OCI-LY7 (cell line): ENCODE data around the gene WNT9B. TPM values are rescaled to one million over a fixed set of nuclear protein-coding genes. Genes with fewer than 3 reads are reported as not detected.

Source experiments
- BruUV-seq: library from RNA; stranded (reverse); fragments of 400-500 nt; replicated peaks from 2 replicates; lab custom pipeline; 2021; lab: Mats Ljungman, UMichigan
- CTCF ChIA-PET: fragments of 300-600 bp; sonication (Branson Sonifier 250); formaldehyde crosslinking; loops from one replicate; lab custom pipeline; 2022; ENCODE audit warnings: antibody characterized with exemption; ENCODE audit not compliant: unreplicated experiment; lab: Charles Lee
- POLR2A ChIA-PET: fragments of 300-600 bp; sonication (Branson Sonifier 250); formaldehyde crosslinking; loops from one replicate; lab custom pipeline; 2022; ENCODE audit warnings: antibody characterized with exemption; lab: Charles Lee
- DNase-seq: peaks from one replicate; pipeline ENCODE4 v3.0.0-alpha.2; 2015; ENCODE audit warnings: low spot score
- H2AFZ ChIP-seq: fragments of 200-600 bp; sonication (generic), shearing (Covaris generic); 2 replicates; pipeline ENCODE4 v1.6.1; 2014; ENCODE audit warnings: mild to moderate bottlenecking, antibody characterized with exemption, low read length, moderate library complexity
- H3K27ac ChIP-seq: fragments of 200-600 bp; sonication (generic); 2 replicates; pipeline ENCODE4 v1.5.1; 2014; ENCODE audit warnings: mixed run types, low read depth, mild to moderate bottlenecking, moderate library complexity, low read length, inconsistent platforms; ENCODE audit not compliant: poor library complexity, severe bottlenecking
- H3K36me3 ChIP-seq: fragments of 200-600 bp; sonication (generic); 2 replicates; pipeline ENCODE4 v1.6.1; 2014; ENCODE audit warnings: mild to moderate bottlenecking, antibody characterized with exemption, low read length, moderate library complexity, mixed read lengths; ENCODE audit not compliant: insufficient read depth
- H3K4me1 ChIP-seq: fragments of 200-600 bp; sonication (generic); 2 replicates; pipeline ENCODE4 v1.5.1; 2014; ENCODE audit warnings: mild to moderate bottlenecking, low read length; ENCODE audit not compliant: insufficient read depth, poor library complexity, severe bottlenecking
- H3K4me2 ChIP-seq: fragments of 200-600 bp; sonication (generic); 2 replicates; pipeline ENCODE4 v1.6.1; 2014; ENCODE audit warnings: mild to moderate bottlenecking, low read length
- H3K4me3 ChIP-seq: fragments of 200-600 bp; sonication (generic); 2 replicates; pipeline ENCODE4 v1.5.1; 2014; ENCODE audit warnings: mild to moderate bottlenecking, low read depth, low read length; ENCODE audit not compliant: poor library complexity, severe bottlenecking
- H3K79me2 ChIP-seq: fragments of 200-600 bp; sonication (generic); 2 replicates; pipeline ENCODE4 v1.6.1; 2016; ENCODE audit warnings: low read depth, mild to moderate bottlenecking, low read length, moderate library complexity, mixed read lengths; ENCODE audit not compliant: insufficient read depth
- H3K9me2 ChIP-seq: fragments of 200-600 bp; sonication (generic); 2 replicates; pipeline ENCODE4 v1.6.1; 2016; ENCODE audit warnings: mild to moderate bottlenecking, low read length, mixed read lengths; ENCODE audit not compliant: insufficient read depth
- H3K9me3 ChIP-seq: fragments of 200-600 bp; sonication (generic); 2 replicates; pipeline ENCODE4 v1.6.1; 2014; ENCODE audit warnings: mild to moderate bottlenecking, mixed run types, low read length, mixed read lengths
- H4K20me1 ChIP-seq: fragments of 200-600 bp; sonication (generic); 2 replicates; pipeline ENCODE4 v1.6.1; 2014; ENCODE audit warnings: mild to moderate bottlenecking, antibody characterized with exemption, low read length, moderate library complexity, mixed read lengths; ENCODE audit not compliant: insufficient read depth
- CTCF ChIP-seq: fragments of 200-600 bp; sonication (generic); conservative IDR thresholded peaks from 2 replicates; pipeline ENCODE4 v1.5.1; 2014; ENCODE audit warnings: mild to moderate bottlenecking, antibody characterized with exemption, low read length, moderate library complexity, mixed read lengths
- EZH2phosphoT487 ChIP-seq: fragments of 200-600 bp; sonication (generic); IDR thresholded peaks from 2 replicates; pipeline ENCODE4 v1.6.1; 2018; ENCODE audit warnings: low read depth, borderline replicate concordance, mild to moderate bottlenecking, mixed run types, antibody characterized with exemption, low read length, moderate library complexity, mixed read lengths
- intact Hi-C: fragments of 100-400 bp; cut with micrococcal nuclease; formaldehyde crosslinking; loops from one replicate; pipeline ENCODE4 v1.10.0; 2022; ENCODE audit not compliant: unreplicated experiment
- total RNA-seq, 2 experiments: library from RNA; depleted of rRNA in 1 of 2; stranded (reverse); fragments of >200 nt in 1 of 2; shearing (Covaris generic) in 1 of 2; gene quantifications; 2 replicates each; pipeline ENCODE4 v1.2.3, GENCODE V29; 2014 to 2022

WNT9B gene
- total RNA-seq, 2 experiments from 2014 or later: not detected

DNA sequence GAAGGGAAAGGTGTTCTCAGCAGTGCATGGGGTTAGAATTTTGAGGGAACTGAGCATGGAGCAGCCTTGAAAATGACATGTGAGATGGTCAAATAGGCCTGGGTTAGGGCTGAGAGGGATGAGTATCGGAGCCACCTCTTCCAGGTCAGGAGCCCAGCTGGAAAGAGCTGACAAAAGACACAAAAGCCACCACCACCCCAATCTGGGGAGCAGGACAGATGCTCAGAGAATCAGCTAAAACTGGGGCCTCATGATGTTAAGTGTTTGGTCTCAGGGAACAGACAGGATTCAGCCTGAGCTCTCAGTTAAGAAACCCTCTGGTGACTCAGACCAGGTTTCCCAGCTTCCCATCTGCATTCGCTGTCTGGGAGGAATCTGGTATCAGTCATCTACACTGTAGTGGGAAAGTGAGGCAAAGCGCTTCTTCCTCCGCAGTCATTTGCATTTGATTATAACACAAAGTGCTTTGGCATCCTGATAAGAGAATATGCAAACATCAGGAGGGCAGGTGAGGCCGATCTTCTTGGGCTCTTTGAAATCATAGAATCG, 2.6 kb downstream of the WNT9B start:
- CTCF ChIA-PET: no interaction called here
- intact Hi-C loops: no loop called here
- no peaks in the 10 kb centered on the region for H3K4me1 ChIP-seq

GRCh38 chr17:46854515-46854914, 3.1 kb downstream of the WNT9B start:
- Histone ChIP-seq H4K20me1 (no peaks in the 10 kb centered on the region), H3K4me3 (no peak overlapping the region), H3K79me2 (no peaks in the 10 kb centered on the region), H3K9me3 (no peaks in the 10 kb centered on the region), H3K4me2 (no peak overlapping the region), H3K4me1 (no peaks in the 10 kb centered on the region), H3K9me2 (no peaks in the 10 kb centered on the region), H2AFZ (no peak overlapping the region), H3K27ac (no peak overlapping the region), H3K36me3 (no peaks in the 10 kb centered on the region)
- ChIA-PET CTCF (no interaction called here), POLR2A (no interaction called here)
- TF ChIP-seq EZH2phosphoT487 (no peak), CTCF (no peak)
- intact Hi-C loops: no loop called here
- no TSS peak for BruUV-seq
- DNase-seq: no peak

More for the DNA sequence above, 2.6 kb downstream of the WNT9B start:
- POLR2A ChIA-PET: no interaction called here
- Histone ChIP-seq H3K36me3 (no peaks in the 10 kb centered on the region), H4K20me1 (no peaks in the 10 kb centered on the region), H3K9me2 (no peaks in the 10 kb centered on the region), H3K9me3 (no peaks in the 10 kb centered on the region), H3K27ac (no peak overlapping the region), H3K4me3 (no peak overlapping the region), H3K79me2 (no peaks in the 10 kb centered on the region), H2AFZ (no peak overlapping the region), H3K4me2 (no peak overlapping the region)
- TF ChIP-seq EZH2phosphoT487: no peak
- BruUV-seq: no TSS peak
- DNase-seq: no peak

DNA sequence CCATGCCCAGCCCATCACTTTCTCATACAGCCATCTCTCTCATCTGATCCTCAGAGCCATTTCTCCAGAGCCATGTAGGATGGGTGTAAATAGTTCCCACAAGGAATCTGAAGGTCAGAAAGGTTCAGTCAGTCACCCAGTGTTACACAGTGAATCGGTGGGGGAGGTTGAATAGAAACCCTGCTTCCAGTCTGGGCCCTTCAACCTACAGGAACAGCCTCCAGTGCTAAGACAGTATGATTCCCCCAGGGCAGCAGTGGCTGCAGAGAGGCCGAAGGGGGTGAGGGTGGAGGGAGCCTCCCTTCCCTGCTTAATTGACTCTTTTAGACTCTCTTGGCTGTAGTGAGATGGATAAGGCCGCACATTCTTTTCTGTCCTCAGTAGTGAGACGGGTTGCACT, 3.6 kb downstream of the WNT9B start:
- TF ChIP-seq CTCF (no peak), EZH2phosphoT487 (no peak)
- no peak overlapping the region for H3K27ac ChIP-seq
- H3K79me2 ChIP-seq: no peaks in the 10 kb centered on the region
- H3K9me2 ChIP-seq: no peaks in the 10 kb centered on the region
- H3K4me1 ChIP-seq: no peaks in the 10 kb centered on the region
- CTCF ChIA-PET: no interaction called here
- BruUV-seq: no TSS peak
- H3K36me3 ChIP-seq: no peaks in the 10 kb centered on the region
- no peak for DNase-seq
- intact Hi-C loops: no loop called here
- POLR2A ChIA-PET: no interaction called here
- H4K20me1 ChIP-seq: no peaks in the 10 kb centered on the region
- no peaks in the 10 kb centered on the region for H3K9me3 ChIP-seq
- no peak overlapping the region for H3K4me2 ChIP-seq
- no peak overlapping the region for H2AFZ ChIP-seq
- no peak overlapping the region for H3K4me3 ChIP-seq
